Thyroid gland (tissue), 4 donors: ENCODE measurements around the gene PMS2. TPM values are rescaled to one million over a fixed set of nuclear protein-coding genes. Genes with fewer than 3 reads are reported as not detected.
"Not testable (repeated sequence)": the region's sequence is repeated elsewhere in the genome, so short reads cannot be mapped to it uniquely, and the experiment has no call there.

Source experiments
- DNase-seq, 2 donors: peaks; one replicate each; pipeline ENCODE4 v3.0.0-alpha.2; 2019
- H3K27ac ChIP-seq, 3 donors: fragments of 200-600 bp; sonication (generic); 1 replicate in 2 of 3; 2 replicates in 1 of 3; pipeline ENCODE4 v1.5.1; 2016 to 2019; ENCODE audit warnings: mild to moderate bottlenecking in 1 of 3, moderate library complexity in 1 of 3
- H3K27me3 ChIP-seq: fragments of 200-600 bp; sonication (generic); one replicate; pipeline ENCODE4 v1.5.1; 2019
- H3K36me3 ChIP-seq, 2 donors: fragments of 200-600 bp; sonication (generic); one replicate each; pipeline ENCODE4 v1.5.1; 2016 to 2019
- H3K4me1 ChIP-seq, 2 donors: fragments of 200-600 bp; sonication (generic); one replicate each; pipeline ENCODE4 v1.5.1; 2017 to 2019
- H3K4me3 ChIP-seq, 3 donors: fragments of 200-600 bp; sonication (generic); replicated peaks in 1 of 3; 1 replicate in 2 of 3; 2 replicates in 1 of 3; pipeline ENCODE4 v1.5.1; 2016; ENCODE audit warnings: mild to moderate bottlenecking in 1 of 3
- H3K9me3 ChIP-seq: fragments of 200-600 bp; sonication (generic); one replicate; pipeline ENCODE4 v1.5.1; 2017
- CTCF ChIP-seq, 6 experiments: fragments of 200-600 bp in 3 of 6; fragments of 450-650 bp in 3 of 6; sonication (generic) in 3 of 6; IDR thresholded peaks; one replicate each; pipeline ENCODE4 v1.5.1; 2016 to 2019; ENCODE audit warnings: antibody characterized with exemption in 6 of 6, mild to moderate bottlenecking in 2 of 6, inconsistent platforms in 1 of 6, moderate library complexity in 1 of 6
- POLR2A ChIP-seq, 2 donors: fragments of 450-650 bp; IDR thresholded peaks; one replicate each; pipeline ENCODE4 v1.6.1; 2017; ENCODE audit warnings: antibody characterized with exemption in 2 of 2, mild to moderate bottlenecking in 2 of 2, moderate library complexity in 1 of 2
- WGBS, 2 donors: methylation state at CpG; one replicate each; pipeline ENCODE4 v1.1.5; 2017; 5-methylcytosine and 5-hydroxymethylcytosine counted together
- intact Hi-C: fragments of 100-400 bp; cut with DNase I; formaldehyde crosslinking; loops from one replicate; pipeline ENCODE4 v1.15.1; 2023
- total RNA-seq, 4 donors: library from RNA; depleted of rRNA; stranded (reverse); fragments of >200 nt; gene quantifications; one replicate each; pipeline ENCODE4 v1.2.3, GENCODE V29; 2016

The PMS2 gene
- total RNA-seq, 4 donors from 2014 or later: 15.9 to 28.1 (median 18.9) TPM

- H3K27me3 ChIP-seq: no peaks in the 10 kb centered on the region
- no peaks in the 10 kb centered on the region for H3K9me3 ChIP-seq
- no peak overlapping the region for H3K27ac ChIP-seq
- H3K36me3 ChIP-seq: peaks cover 8 to 15% of the 10 kb centered on the region in 2 donors
- DNase-seq: no peak
- TF ChIP-seq POLR2A (IDR thresholded peaks at IDR 0.05): no peak
- TF ChIP-seq CTCF (IDR thresholded peaks at IDR 0.05): no peak
- intact Hi-C loops: no loop called here
- H3K4me1 ChIP-seq: peaks cover 23 to 28% of the 10 kb centered on the region in 2 donors
- WGBS, 2 donors: 88 to 94% methylated on average over 4 of the region's 4 CpGs
- H3K4me3 ChIP-seq: no peak overlapping the region
Observed at GRCh38 chr7:6007386-6007785, 1.5 kb downstream of the PMS2 start.

GRCh38 chr7:5997210-5997808 lies 11.5 kb downstream of the PMS2 start:
- TF ChIP-seq CTCF (IDR thresholded peaks at IDR 0.05): peak; percentile 33 to 92 (median 66)
- no peak for TF ChIP-seq POLR2A (IDR thresholded peaks at IDR 0.05)
- Histone ChIP-seq H3K4me3 (no peak overlapping the region), H3K9me3 (no peaks in the 10 kb centered on the region), H3K27me3 (no peaks in the 10 kb centered on the region), H3K4me1 (peaks cover 0 to 4% of the 10 kb centered on the region in 2 donors), H3K27ac (peak overlapping the region in 1 of 3 donors; percentile 35), H3K36me3 (peaks cover 18 to 32% of the 10 kb centered on the region in 2 donors)
- WGBS, 2 donors: 55 to 57% methylated on average over 10 of the region's 10 CpGs
- intact Hi-C loops: loop anchor here (10.0 kb wide), 1 partner anchor 327 kb away; no protein-coding TSS in a partner anchor
- DNase-seq: peak; percentile 65 to 68

- H3K9me3 ChIP-seq, DNase-seq, H3K27me3 ChIP-seq, intact Hi-C loops, H3K4me3 ChIP-seq, H3K27ac ChIP-seq, H3K36me3 ChIP-seq, H3K4me1 ChIP-seq: not testable (repeated sequence)
- 92% methylated on average over 15 of the region's 15 CpGs for WGBS, 2 donors
Observed at GRCh38 chr7:5987061-5987460, 21.8 kb downstream of the PMS2 start.

- WGBS, 2 donors: 87% methylated on average over 3 of the region's 12 CpGs; no CpG with 5 or more reads in 1 of the 2 donors
Observed at GRCh38 chr7:5979680-5980314, 29.1 kb downstream of the PMS2 start.

GRCh38 chr7:5973580-5973979 lies 35.3 kb downstream of the PMS2 start:
- H3K9me3 ChIP-seq, H3K27ac ChIP-seq, H3K4me3 ChIP-seq, DNase-seq, H3K27me3 ChIP-seq, H3K36me3 ChIP-seq, intact Hi-C loops, H3K4me1 ChIP-seq: not testable (repeated sequence)
- WGBS, 2 donors: no CpG with 5 or more reads among the region's 8 CpGs

More at GRCh38 chr7:5979680-5980314, 29.1 kb downstream of the PMS2 start:
- H3K4me1 ChIP-seq, intact Hi-C loops, H3K27ac ChIP-seq, H3K36me3 ChIP-seq, DNase-seq, H3K27me3 ChIP-seq, H3K4me3 ChIP-seq, H3K9me3 ChIP-seq: not testable (repeated sequence)

GRCh38 chr7:5970347-5970911 lies 38.4 kb downstream of the PMS2 start, which contains the start of gene RSPH10B:
TSS of gene RSPH10B (minus strand) at chr7:5970689. CDS start at chr7:5967116, 3,573 bp downstream.
- H3K4me1 ChIP-seq, intact Hi-C loops, H3K36me3 ChIP-seq, H3K27ac ChIP-seq, H3K4me3 ChIP-seq, DNase-seq, H3K9me3 ChIP-seq, H3K27me3 ChIP-seq: not testable (repeated sequence)
- WGBS, 2 donors: no CpG with 5 or more reads among the region's 43 CpGs

- H3K4me3 ChIP-seq, H3K36me3 ChIP-seq, DNase-seq, H3K9me3 ChIP-seq, H3K27me3 ChIP-seq, H3K4me1 ChIP-seq, intact Hi-C loops, H3K27ac ChIP-seq: not testable (repeated sequence)
- WGBS, 2 donors: 73 to 89% methylated on average over 4 to 5 of the region's 7 CpGs
Observed at GRCh38 chr7:5963810-5964209, 45.0 kb downstream of the PMS2 start.

- H3K9me3 ChIP-seq, H3K36me3 ChIP-seq, DNase-seq, H3K4me1 ChIP-seq, H3K27ac ChIP-seq, intact Hi-C loops, H3K4me3 ChIP-seq, H3K27me3 ChIP-seq: not testable (repeated sequence)
- WGBS, 2 donors: no CpG with 5 or more reads among the region's 13 CpGs
Observed at GRCh38 chr7:5963205-5963604, 45.6 kb downstream of the PMS2 start.

GRCh38 chr7:5934945-5935450 lies 73.9 kb downstream of the PMS2 start:
- H3K36me3 ChIP-seq, H3K27ac ChIP-seq, H3K4me1 ChIP-seq, DNase-seq, H3K27me3 ChIP-seq, intact Hi-C loops, H3K9me3 ChIP-seq, H3K4me3 ChIP-seq: not testable (repeated sequence)
- WGBS, 2 donors: no CpG with 5 or more reads among the region's 17 CpGs

- H3K4me3 ChIP-seq, intact Hi-C loops, H3K27ac ChIP-seq, H3K9me3 ChIP-seq, H3K27me3 ChIP-seq, H3K4me1 ChIP-seq, DNase-seq, H3K36me3 ChIP-seq: not testable (repeated sequence)
- 68 to 79% methylated on average over 5 to 7 of the region's 13 CpGs for whole genome bisulfite sequencing, 2 donors
Observed at GRCh38 chr7:5931905-5932644, 76.8 kb downstream of the PMS2 start.
